Colonic mucosa (tissue), 4 donors: ENCODE measurements around the gene CHRNA9. TPM values are rescaled to one million over a fixed set of nuclear protein-coding genes. Genes with fewer than 3 reads are reported as not detected.
A peak's percentile ranks its signal among the peaks of the same experiment; 100 is the strongest.

Experiments used
- DNase-seq: peaks from one replicate; pipeline ENCODE4 v3.0.0-alpha.2; 2020
- H3K27ac ChIP-seq: fragments of 200-600 bp; one replicate; pipeline ENCODE4 v1.8.0; 2021
- H3K27me3 ChIP-seq: fragments of 200-600 bp; one replicate; pipeline ENCODE4 v1.8.0; 2021
- H3K36me3 ChIP-seq: fragments of 200-600 bp; one replicate; pipeline ENCODE4 v1.8.0; 2021
- H3K4me1 ChIP-seq: fragments of 200-600 bp; one replicate; pipeline ENCODE4 v1.8.0; 2021; ENCODE audit warnings: mild to moderate bottlenecking
- H3K4me3 ChIP-seq: fragments of 200-600 bp; one replicate; pipeline ENCODE4 v1.8.0; 2021
- H3K9ac ChIP-seq, 2 donors: one replicate each; pipeline ENCODE4 v1.7.0; 2013; ENCODE audit warnings: control low read depth in 2 of 2, low read depth in 2 of 2, low read length in 2 of 2
- H3K9me3 ChIP-seq: fragments of 200-600 bp; one replicate; pipeline ENCODE4 v1.8.0; 2021
- CTCF ChIP-seq: fragments of 200-600 bp; IDR thresholded peaks from one replicate; pipeline ENCODE4 v1.8.0; 2022; ENCODE audit warnings: antibody characterized with exemption, mild to moderate bottlenecking
- intact Hi-C: fragments of 100-400 bp; cut with DNase I; formaldehyde crosslinking; loops from one replicate; pipeline ENCODE4 v1.14.1; 2022
- total RNA-seq, 2 donors: library from RNA; stranded (reverse); fragmentation: NEBNext Ultra II Directional in 1 of 2; extraction: Animal tissue kit (Norgen Biotek cat#: 25700) in 1 of 2; gene quantifications; one replicate each; pipeline ENCODE4 v1.2.1, GENCODE V29; 2021
- donor health status: healthy.
- donor health status: DM: no; HTN: no; CAD: no.
- donor health status: DM: no; HTN: no; CAD: no.

The CHRNA9 gene
- total RNA-seq, 2 donors from 2014 or later, result not detected

- Histone ChIP-seq H3K27ac (no peak overlapping the region), H3K27me3 (no peaks in the 10 kb centered on the region), H3K4me3 (no peak overlapping the region), H3K9ac (no peak overlapping the region), H3K9me3 (no peaks in the 10 kb centered on the region), H3K36me3 (no peaks in the 10 kb centered on the region), H3K4me1 (no peaks in the 10 kb centered on the region)
- TF ChIP-seq CTCF, result no peak
- intact Hi-C loops, result no loop called here
- no peak for DNase-seq
Measured at GRCh38 chr4:40348000-40348399, 12.9 kb downstream of the CHRNA9 start.

DNA sequence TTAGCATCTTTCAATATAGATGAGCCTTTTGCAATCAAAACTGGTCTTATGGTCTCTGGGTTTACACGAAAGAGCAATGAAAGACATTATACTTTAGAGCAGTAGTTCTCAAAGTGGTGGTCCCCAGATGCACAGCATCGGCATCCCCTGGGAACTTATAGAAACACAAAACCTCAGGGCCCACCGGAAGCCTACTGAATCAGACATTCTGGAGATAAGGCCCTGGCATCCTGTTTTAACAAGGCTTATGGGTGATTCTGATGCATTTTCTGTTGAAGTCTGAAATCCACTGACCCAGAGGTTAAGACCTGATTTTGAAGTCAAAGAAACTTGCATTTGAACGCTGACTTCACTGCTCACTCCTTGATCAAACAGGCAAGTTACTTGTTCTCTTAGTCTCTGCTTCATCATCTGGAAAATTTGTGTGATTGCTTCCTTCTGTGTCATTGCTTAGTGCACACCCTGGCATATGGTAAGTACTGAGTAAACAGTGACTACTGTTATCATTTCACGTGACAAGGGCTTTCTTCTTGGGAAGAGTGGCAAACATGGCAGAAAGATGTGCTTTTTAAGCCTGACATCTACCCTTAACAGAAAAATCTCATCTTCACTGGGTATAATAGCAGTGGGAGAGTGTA is 14.5 kb downstream of the CHRNA9 start:
- Histone ChIP-seq H3K27me3 (no peaks in the 10 kb centered on the region), H3K4me1 (no peaks in the 10 kb centered on the region), H3K36me3 (no peaks in the 10 kb centered on the region), H3K9me3 (no peaks in the 10 kb centered on the region), H3K4me3 (no peak overlapping the region), H3K9ac (no peak overlapping the region), H3K27ac (peak overlapping the region; percentile 37)
- intact Hi-C loops, result no loop called here
- TF ChIP-seq CTCF, result no peak
- no peak for DNase-seq

DNA sequence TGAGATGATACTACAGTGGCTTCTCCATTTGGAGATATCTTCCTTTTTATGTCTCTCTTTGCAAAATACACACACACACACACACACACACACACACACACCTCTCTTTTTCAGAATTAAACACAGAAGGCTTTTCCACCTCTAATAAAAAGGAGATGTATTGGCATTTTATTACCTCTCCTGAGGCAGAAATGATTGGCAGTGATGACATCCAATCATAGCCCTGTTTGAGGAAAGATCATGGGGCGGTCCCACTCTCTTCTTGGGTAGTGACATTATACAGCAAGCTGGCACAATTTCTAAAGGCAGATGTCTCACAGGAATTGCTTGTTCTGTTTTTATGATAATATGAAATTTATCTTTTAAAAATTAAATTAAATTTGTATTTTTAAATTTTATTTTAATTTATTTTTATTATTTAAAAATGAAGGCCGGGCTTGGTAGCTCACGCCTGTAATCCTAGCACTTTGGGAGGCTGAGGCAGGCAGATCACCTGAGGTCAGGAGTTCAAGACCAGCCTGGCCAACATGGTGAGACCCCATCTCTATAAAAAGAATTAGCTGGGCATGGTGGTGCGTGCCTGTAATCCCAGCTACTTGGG is 15.6 kb downstream of the CHRNA9 start:
- no peak for DNase-seq
- no peak for TF ChIP-seq CTCF
- no peaks in the 10 kb centered on the region for H3K36me3 ChIP-seq
- H3K9me3 ChIP-seq, result no peaks in the 10 kb centered on the region
- no peaks in the 10 kb centered on the region for H3K4me1 ChIP-seq
- no peak overlapping the region for H3K4me3 ChIP-seq
- no peak overlapping the region for H3K27ac ChIP-seq
- no peak overlapping the region for H3K9ac ChIP-seq
- H3K27me3 ChIP-seq, result no peaks in the 10 kb centered on the region
- intact Hi-C loops, result no loop called here

GRCh38 chr4:40354158-40354557 is 19.0 kb downstream of the CHRNA9 start:
- no peaks in the 10 kb centered on the region for H3K4me1 ChIP-seq
- no peak for DNase-seq
- TF ChIP-seq CTCF, result no peak
- H3K27ac ChIP-seq, result no peak overlapping the region
- no peaks in the 10 kb centered on the region for H3K9me3 ChIP-seq
- no peak overlapping the region for H3K4me3 ChIP-seq
- H3K36me3 ChIP-seq, result no peaks in the 10 kb centered on the region
- intact Hi-C loops, result no loop called here
- no peak overlapping the region for H3K9ac ChIP-seq
- no peaks in the 10 kb centered on the region for H3K27me3 ChIP-seq

GRCh38 chr4:40355131-40355530 is 20.0 kb downstream of the CHRNA9 start:
- H3K36me3 ChIP-seq, result no peaks in the 10 kb centered on the region
- H3K9ac ChIP-seq, result no peak overlapping the region
- no peaks in the 10 kb centered on the region for H3K27me3 ChIP-seq
- no peak for DNase-seq
- no peak for TF ChIP-seq CTCF
- H3K27ac ChIP-seq, result no peak overlapping the region
- intact Hi-C loops, result no loop called here
- no peaks in the 10 kb centered on the region for H3K4me1 ChIP-seq
- H3K4me3 ChIP-seq, result no peak overlapping the region
- H3K9me3 ChIP-seq, result no peaks in the 10 kb centered on the region
